Muscle layer of duodenum (tissue), 2 donors: ENCODE results near the gene LRRC32.
"Not testable (repeated sequence)": the region's sequence is repeated elsewhere in the genome, so short reads cannot be mapped to it uniquely, and the experiment has no call there.

Experiments used
- H3K27ac ChIP-seq: one replicate; pipeline ENCODE4 v1.7.0; 2013; ENCODE audit warnings: mild to moderate bottlenecking, low read length
- H3K27me3 ChIP-seq: one replicate; pipeline ENCODE4 v1.7.0; 2013; ENCODE audit warnings: low read depth, mild to moderate bottlenecking, control low read depth, low read length
- H3K36me3 ChIP-seq, 2 donors: one replicate each; pipeline ENCODE4 v1.7.0; 2013; ENCODE audit warnings: low read length in 2 of 2, control low read depth in 1 of 2, mild to moderate bottlenecking in 1 of 2; ENCODE audit not compliant: insufficient read depth in 2 of 2, control insufficient read depth in 1 of 2
- H3K4me1 ChIP-seq, 2 donors: one replicate each; pipeline ENCODE4 v1.7.0; 2013; ENCODE audit warnings: low read length in 2 of 2, mild to moderate bottlenecking in 2 of 2, control low read depth in 1 of 2, moderate library complexity in 1 of 2; ENCODE audit not compliant: insufficient read depth in 2 of 2, control insufficient read depth in 1 of 2
- H3K4me3 ChIP-seq, 2 donors: one replicate each; pipeline ENCODE4 v1.7.0; 2013; ENCODE audit warnings: low read length in 2 of 2, low read depth in 1 of 2, mild to moderate bottlenecking in 1 of 2
- H3K9me3 ChIP-seq, 2 donors: one replicate each; pipeline ENCODE4 v1.7.0; 2013; ENCODE audit warnings: low read length in 2 of 2, control low read depth in 1 of 2, mild to moderate bottlenecking in 1 of 2; ENCODE audit not compliant: control insufficient read depth in 1 of 2
- donor health status: healthy.

LRRC32 gene

GRCh38 chr11:76610871-76611475, 59.6 kb downstream of the LRRC32 start:
- Histone ChIP-seq H3K27me3 (no peaks in the 10 kb centered on the region), H3K27ac (no peak overlapping the region), H3K4me1 (peaks cover 0 to 28% of the 10 kb centered on the region in 2 donors), H3K36me3 (no peaks in the 10 kb centered on the region), H3K4me3 (no peak overlapping the region), H3K9me3 (no peaks in the 10 kb centered on the region)

GRCh38 chr11:76610371-76610770, 60.2 kb downstream of the LRRC32 start:
- H3K27me3 ChIP-seq, result no peaks in the 10 kb centered on the region
- H3K36me3 ChIP-seq, result no peaks in the 10 kb centered on the region
- H3K9me3 ChIP-seq, result no peaks in the 10 kb centered on the region
- no peak overlapping the region for H3K27ac ChIP-seq
- H3K4me3 ChIP-seq, result no peak overlapping the region
- H3K4me1 ChIP-seq, result peaks cover 5 to 34% of the 10 kb centered on the region in 2 donors

GRCh38 chr11:76609736-76610370, 60.7 kb downstream of the LRRC32 start:
- no peak overlapping the region for H3K27ac ChIP-seq
- no peaks in the 10 kb centered on the region for H3K36me3 ChIP-seq
- no peak overlapping the region for H3K4me3 ChIP-seq
- no peaks in the 10 kb centered on the region for H3K27me3 ChIP-seq
- no peaks in the 10 kb centered on the region for H3K9me3 ChIP-seq
- H3K4me1 ChIP-seq, result peaks cover 9 to 38% of the 10 kb centered on the region in 2 donors

- H3K9me3 ChIP-seq, H3K4me3 ChIP-seq, H3K27ac ChIP-seq, H3K27me3 ChIP-seq, H3K36me3 ChIP-seq: not testable (repeated sequence)
- peaks cover 14 to 41% of the 10 kb centered on the region in 2 donors for H3K4me1 ChIP-seq
Observed at GRCh38 chr11:76608879-76609460, 61.6 kb downstream of the LRRC32 start.

GRCh38 chr11:76608228-76608627, 62.3 kb downstream of the LRRC32 start:
- not testable (repeated sequence) for H3K9me3 ChIP-seq, H3K27me3 ChIP-seq, H3K36me3 ChIP-seq, H3K27ac ChIP-seq, H3K4me3 ChIP-seq
- H3K4me1 ChIP-seq, result peaks cover 14 to 42% of the 10 kb centered on the region in 2 donors
